GM10847 (cell line): ENCODE data around the gene SLCO4A1.

ENCODE experiments used
- POLR2A ChIP-seq: IDR thresholded peaks from 2 replicates; pipeline ENCODE4 v1.6.1; 2011; ENCODE audit not compliant: insufficient read length; ENCODE audit errors: extremely low read depth

The SLCO4A1 gene

GRCh38 chr20:62638055-62638570, 4.2 kb upstream of the SLCO4A1 start:
- no peak for TF ChIP-seq POLR2A

GRCh38 chr20:62638679-62639406, 3.5 kb upstream of the SLCO4A1 start:
- no peak for TF ChIP-seq POLR2A

- TF ChIP-seq POLR2A: no peak
Observed at GRCh38 chr20:62639765-62640164, 2.5 kb upstream of the SLCO4A1 start.

GRCh38 chr20:62640870-62641269, 1.4 kb upstream of the SLCO4A1 start:
- TF ChIP-seq POLR2A: no peak

GRCh38 chr20:62641321-62642050, 817 bp upstream of the SLCO4A1 start:
- no peak for TF ChIP-seq POLR2A

- no peak for TF ChIP-seq POLR2A
Observed at GRCh38 chr20:62642666-62643520, 590 bp downstream of the SLCO4A1 start.

GRCh38 chr20:62643521-62644043, 1.3 kb downstream of the SLCO4A1 start:
- TF ChIP-seq POLR2A: no peak

- TF ChIP-seq POLR2A: no peak
Observed at GRCh38 chr20:62644044-62644795, 1.9 kb downstream of the SLCO4A1 start.

GRCh38 chr20:62644802-62645496, 2.6 kb downstream of the SLCO4A1 start:
- TF ChIP-seq POLR2A: no peak

- TF ChIP-seq POLR2A: no peak
Observed at GRCh38 chr20:62645613-62646012, 3.3 kb downstream of the SLCO4A1 start.

- TF ChIP-seq POLR2A: no peak
Observed at GRCh38 chr20:62646851-62647520, 4.7 kb downstream of the SLCO4A1 start.

GRCh38 chr20:62647521-62648317, 5.4 kb downstream of the SLCO4A1 start:
- no peak for TF ChIP-seq POLR2A
